ENCODE data around the gene EEF1AKMT1.
"Not testable (repeated sequence)": the region's sequence is repeated elsewhere in the genome, so short reads cannot be mapped to it uniquely, and the experiment has no call there.

EEF1AKMT1 gene

GRCh38 chr13:20689291-20689690 lies 84.5 kb downstream of the EEF1AKMT1 start:
- no peak for DNase-seq

DNA sequence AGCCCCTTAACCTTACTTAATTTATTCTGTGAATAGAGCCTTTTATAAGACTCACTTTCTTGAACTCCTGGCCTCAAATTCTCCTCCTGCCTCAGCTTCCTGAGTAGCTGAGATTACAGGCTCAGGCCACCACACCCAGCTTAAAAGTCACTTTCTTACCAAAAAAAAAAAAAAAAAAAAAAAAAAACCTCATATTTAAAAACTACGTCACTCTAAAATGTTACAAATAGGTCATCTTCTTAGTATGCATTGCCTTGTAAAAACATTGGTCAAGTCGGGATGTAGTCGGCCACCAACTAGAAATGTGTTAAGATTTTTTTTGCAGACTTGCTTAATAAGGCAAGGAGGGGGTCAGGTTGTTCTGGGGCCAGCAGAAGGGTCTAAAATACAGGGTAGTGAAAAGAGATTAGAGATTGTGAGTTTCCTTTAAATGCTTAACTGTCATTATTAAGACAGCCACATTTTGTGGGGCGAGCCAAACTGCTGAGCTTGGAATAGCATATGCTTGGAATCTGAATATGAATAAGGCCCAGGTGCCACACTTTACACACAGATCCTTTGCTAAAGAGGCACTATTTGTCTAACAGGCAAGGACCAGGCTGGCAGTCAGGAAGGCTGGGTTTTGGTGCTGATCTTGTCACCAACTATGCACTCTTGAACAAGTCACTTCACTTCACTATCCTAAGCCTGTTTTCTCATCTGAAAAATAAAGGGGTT lies 86.7 kb downstream of the EEF1AKMT1 start:
- no peak for DNase-seq

- DNase-seq = no peak
Measured at GRCh38 chr13:20686167-20686566, 87.6 kb downstream of the EEF1AKMT1 start.

GRCh38 chr13:20685092-20685491 lies 88.7 kb downstream of the EEF1AKMT1 start:
- DNase-seq = peak; percentile 76

- DNase-seq = peak; percentile 53
Measured at GRCh38 chr13:20684546-20684945, 89.2 kb downstream of the EEF1AKMT1 start.

GRCh38 chr13:20684041-20684440 lies 89.7 kb downstream of the EEF1AKMT1 start:
- peak; percentile 68 for DNase-seq

DNA sequence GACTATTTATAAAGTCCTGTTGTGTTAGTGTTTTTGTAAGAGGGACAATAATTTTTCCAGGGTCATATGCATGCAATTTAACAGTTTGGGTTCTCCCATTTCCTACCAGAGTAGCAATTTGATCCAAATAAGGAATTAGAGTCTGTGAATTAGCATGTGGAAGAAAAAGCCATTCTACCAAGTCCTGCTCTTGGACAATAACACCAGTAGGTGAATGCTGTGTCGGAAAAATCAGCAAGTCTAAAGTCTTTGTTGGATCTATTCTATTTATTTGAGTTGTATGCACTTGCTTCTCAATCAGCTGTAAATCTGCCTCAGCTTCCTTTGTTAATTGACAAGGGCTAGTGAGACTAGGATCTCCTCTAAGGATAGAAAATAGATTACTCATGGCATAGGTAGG lies 91.7 kb downstream of the EEF1AKMT1 start:
- DNase-seq = no peak

- not testable (repeated sequence) for DNase-seq
Measured at GRCh38 chr13:20681481-20681880, 92.3 kb downstream of the EEF1AKMT1 start.

- no peak for DNase-seq
Measured at GRCh38 chr13:20680416-20681080, 93.2 kb downstream of the EEF1AKMT1 start.

GRCh38 chr13:20679879-20680278 lies 93.9 kb downstream of the EEF1AKMT1 start:
- no peak for DNase-seq
